ENCODE results near the gene CFAP68.
A peak's percentile ranks its signal among the peaks of the same experiment; 100 is the strongest.
"Not testable (repeated sequence)": the region's sequence is repeated elsewhere in the genome, so short reads cannot be mapped to it uniquely, and the experiment has no call there.

Gene CFAP68

GRCh38 chr11:111879637-111879960 lies 258 bp downstream of the CFAP68 start:
- DNase-seq (ENCODE audit: extremely low read depth, low read depth): no peak
- no peak for TF ChIP-seq CTCF (IDR thresholded peaks at IDR 0.05; ENCODE audit: low read depth, low read length, missing control alignments)
- peak overlapping the region; percentile 74 for H3K4me3 ChIP-seq (replicated peaks; ENCODE audit: low read depth, low read length)

- no peak overlapping the region for H3K4me3 ChIP-seq (replicated peaks; ENCODE audit: low read depth, low read length)
- TF ChIP-seq CTCF (IDR thresholded peaks at IDR 0.05; ENCODE audit: low read depth, low read length, missing control alignments): no peak
- DNase-seq (ENCODE audit: extremely low read depth, low read depth): no peak
Observed at GRCh38 chr11:111882202-111882601, 2.9 kb downstream of the CFAP68 start.

- H3K4me3 ChIP-seq (replicated peaks; ENCODE audit: low read depth, low read length); DNase-seq (ENCODE audit: extremely low read depth, low read depth): not testable (repeated sequence)
Observed at GRCh38 chr11:111885053-111885452, 5.7 kb downstream of the CFAP68 start.

GRCh38 chr11:111886032-111886431 lies 6.7 kb downstream of the CFAP68 start:
- no peak overlapping the region for H3K4me3 ChIP-seq (replicated peaks; ENCODE audit: low read depth, low read length)
- DNase-seq (ENCODE audit: extremely low read depth, low read depth): no peak
- TF ChIP-seq CTCF (IDR thresholded peaks at IDR 0.05; ENCODE audit: low read depth, low read length, missing control alignments): no peak

- no peak for DNase-seq (ENCODE audit: extremely low read depth, low read depth)
- TF ChIP-seq CTCF (IDR thresholded peaks at IDR 0.05; ENCODE audit: low read depth, low read length, missing control alignments): no peak
Observed at GRCh38 chr11:111886844-111887243, 7.5 kb downstream of the CFAP68 start.

GRCh38 chr11:111905411-111905810 lies 26.1 kb downstream of the CFAP68 start:
- no peak for TF ChIP-seq CTCF (IDR thresholded peaks at IDR 0.05; ENCODE audit: low read depth, low read length, missing control alignments)
- no peak overlapping the region for H3K4me3 ChIP-seq (replicated peaks; ENCODE audit: low read depth, low read length)
- no peak for DNase-seq (ENCODE audit: extremely low read depth, low read depth)

More at GRCh38 chr11:111886844-111887243, 7.5 kb downstream of the CFAP68 start:
- H3K4me3 ChIP-seq (replicated peaks; ENCODE audit: low read depth, low read length): no peak overlapping the region

- H3K4me3 ChIP-seq (replicated peaks; ENCODE audit: low read depth, low read length): no peak overlapping the region
- TF ChIP-seq CTCF (IDR thresholded peaks at IDR 0.05; ENCODE audit: low read depth, low read length, missing control alignments): no peak
- no peak for DNase-seq (ENCODE audit: extremely low read depth, low read depth)
Observed at GRCh38 chr11:111906680-111907079, 27.3 kb downstream of the CFAP68 start.
